ENCODE data around the gene C12orf56.

The C12orf56 gene

GRCh38 chr12:64390275-64390851 is at the start of gene C12orf56:
Gene C12orf56, minus strand, starts transcription at chr12:64390758. Its CDS starts 193 bp downstream, at chr12:64390565.
- DNase-seq (ENCODE audit: low read depth), result no peak

GRCh38 chr12:64440100-64440499 is 49.5 kb upstream of the C12orf56 start:
- DNase-seq (ENCODE audit: low read depth), result no peak

- no peak for DNase-seq (ENCODE audit: low read depth)
Measured at GRCh38 chr12:64433915-64434314, 43.4 kb upstream of the C12orf56 start.

GRCh38 chr12:64431791-64432190 is 41.2 kb upstream of the C12orf56 start:
- DNase-seq (ENCODE audit: low read depth), result no peak

- no peak for DNase-seq (ENCODE audit: low read depth)
Measured at GRCh38 chr12:64430886-64431285, 40.3 kb upstream of the C12orf56 start.

- DNase-seq (ENCODE audit: low read depth), result no peak
Measured at GRCh38 chr12:64428956-64429355, 38.4 kb upstream of the C12orf56 start.

- DNase-seq (ENCODE audit: low read depth), result no peak
Measured at GRCh38 chr12:64427988-64428387, 37.4 kb upstream of the C12orf56 start.

GRCh38 chr12:64419696-64420095 is 29.1 kb upstream of the C12orf56 start:
- DNase-seq (ENCODE audit: low read depth), result no peak

GRCh38 chr12:64418209-64418608 is 27.7 kb upstream of the C12orf56 start:
- no peak for DNase-seq (ENCODE audit: low read depth)

GRCh38 chr12:64413884-64414283 is 23.3 kb upstream of the C12orf56 start:
- no peak for DNase-seq (ENCODE audit: low read depth)

- DNase-seq (ENCODE audit: low read depth), result no peak
Measured at GRCh38 chr12:64412459-64412858, 21.9 kb upstream of the C12orf56 start.

GRCh38 chr12:64411427-64411826 is 20.9 kb upstream of the C12orf56 start:
- DNase-seq (ENCODE audit: low read depth), result no peak

GRCh38 chr12:64407342-64408223 is 17.0 kb upstream of the C12orf56 start:
- DNase-seq (ENCODE audit: low read depth), result no peak

- DNase-seq (ENCODE audit: low read depth), result peak; percentile 38
Measured at GRCh38 chr12:64404470-64405256, 14.1 kb upstream of the C12orf56 start.

- peak; percentile 85 for DNase-seq (ENCODE audit: low read depth)
Measured at GRCh38 chr12:64403707-64404469, 13.3 kb upstream of the C12orf56 start, which contains the start of gene XPOT. Gene XPOT, plus strand, starts transcription at chr12:64404392. Its CDS starts 5,644 bp downstream, at chr12:64410036.

GRCh38 chr12:64402181-64402580 is 11.6 kb upstream of the C12orf56 start:
- DNase-seq (ENCODE audit: low read depth), result no peak

- no peak for DNase-seq (ENCODE audit: low read depth)
Measured at GRCh38 chr12:64400041-64400440, 9.5 kb upstream of the C12orf56 start.

- no peak for DNase-seq (ENCODE audit: low read depth)
Measured at GRCh38 chr12:64395739-64396138, 5.2 kb upstream of the C12orf56 start.

GRCh38 chr12:64392221-64392620 is 1.7 kb upstream of the C12orf56 start:
- DNase-seq (ENCODE audit: low read depth), result no peak

GRCh38 chr12:64389154-64389553 is 1.4 kb downstream of the C12orf56 start:
- DNase-seq (ENCODE audit: low read depth), result no peak

GRCh38 chr12:64387197-64387816 is 3.3 kb downstream of the C12orf56 start:
- no peak for DNase-seq (ENCODE audit: low read depth)
